ENCODE data around the gene NR0B2. TPM values are rescaled to one million over a fixed set of nuclear protein-coding genes. Genes with fewer than 3 reads are reported as not detected.

Gene NR0B2
- total RNA-seq, 1 donor from 2014 or later, result not detected

DNA sequence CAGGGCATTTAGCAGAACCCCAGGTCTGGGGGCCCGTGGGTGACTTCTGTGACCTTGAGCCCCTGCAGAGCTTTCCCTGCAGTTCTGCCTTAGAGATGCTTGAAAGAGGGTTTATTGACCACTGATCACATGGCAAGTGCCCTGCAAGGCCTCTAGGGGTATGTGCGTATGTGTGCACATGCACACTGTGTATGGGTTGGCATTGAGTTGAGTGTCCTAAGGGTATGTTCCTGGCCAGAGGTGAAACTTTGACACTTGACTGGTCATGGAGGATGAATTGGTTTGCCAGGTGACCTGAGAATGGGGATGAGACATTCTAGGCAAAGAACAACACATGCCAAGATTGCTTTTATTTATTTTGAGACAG lies 24.9 kb upstream of the NR0B2 start:
- H3K27me3 Mint-ChIP-seq (ENCODE audit: unreplicated experiment), result no peaks in the 10 kb centered on the region
- H3K9me3 Mint-ChIP-seq (ENCODE audit: unreplicated experiment), result no peaks in the 10 kb centered on the region
- TF ChIP-seq, protein P1, sequence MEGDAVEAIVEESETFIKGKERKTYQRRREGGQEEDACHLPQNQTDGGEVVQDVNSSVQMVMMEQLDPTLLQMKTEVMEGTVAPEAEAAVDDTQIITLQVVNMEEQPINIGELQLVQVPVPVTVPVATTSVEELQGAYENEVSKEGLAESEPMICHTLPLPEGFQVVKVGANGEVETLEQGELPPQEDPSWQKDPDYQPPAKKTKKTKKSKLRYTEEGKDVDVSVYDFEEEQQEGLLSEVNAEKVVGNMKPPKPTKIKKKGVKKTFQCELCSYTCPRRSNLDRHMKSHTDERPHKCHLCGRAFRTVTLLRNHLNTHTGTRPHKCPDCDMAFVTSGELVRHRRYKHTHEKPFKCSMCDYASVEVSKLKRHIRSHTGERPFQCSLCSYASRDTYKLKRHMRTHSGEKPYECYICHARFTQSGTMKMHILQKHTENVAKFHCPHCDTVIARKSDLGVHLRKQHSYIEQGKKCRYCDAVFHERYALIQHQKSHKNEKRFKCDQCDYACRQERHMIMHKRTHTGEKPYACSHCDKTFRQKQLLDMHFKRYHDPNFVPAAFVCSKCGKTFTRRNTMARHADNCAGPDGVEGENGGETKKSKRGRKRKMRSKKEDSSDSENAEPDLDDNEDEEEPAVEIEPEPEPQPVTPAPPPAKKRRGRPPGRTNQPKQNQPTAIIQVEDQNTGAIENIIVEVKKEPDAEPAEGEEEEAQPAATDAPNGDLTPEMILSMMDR (IDR thresholded peaks at IDR 0.05), result no peak
- no peak overlapping the region for H3K4me3 Mint-ChIP-seq (ENCODE audit: unreplicated experiment)
- no peak for DNase-seq (ENCODE audit: extremely low spot score, unreplicated experiment)
- peaks cover 21% of the 10 kb centered on the region for H3K36me3 Mint-ChIP-seq (ENCODE audit: unreplicated experiment)
- H3K27ac Mint-ChIP-seq (ENCODE audit: unreplicated experiment), result no peak overlapping the region
- H3K4me1 Mint-ChIP-seq (ENCODE audit: unreplicated experiment), result peaks cover 9% of the 10 kb centered on the region

DNA sequence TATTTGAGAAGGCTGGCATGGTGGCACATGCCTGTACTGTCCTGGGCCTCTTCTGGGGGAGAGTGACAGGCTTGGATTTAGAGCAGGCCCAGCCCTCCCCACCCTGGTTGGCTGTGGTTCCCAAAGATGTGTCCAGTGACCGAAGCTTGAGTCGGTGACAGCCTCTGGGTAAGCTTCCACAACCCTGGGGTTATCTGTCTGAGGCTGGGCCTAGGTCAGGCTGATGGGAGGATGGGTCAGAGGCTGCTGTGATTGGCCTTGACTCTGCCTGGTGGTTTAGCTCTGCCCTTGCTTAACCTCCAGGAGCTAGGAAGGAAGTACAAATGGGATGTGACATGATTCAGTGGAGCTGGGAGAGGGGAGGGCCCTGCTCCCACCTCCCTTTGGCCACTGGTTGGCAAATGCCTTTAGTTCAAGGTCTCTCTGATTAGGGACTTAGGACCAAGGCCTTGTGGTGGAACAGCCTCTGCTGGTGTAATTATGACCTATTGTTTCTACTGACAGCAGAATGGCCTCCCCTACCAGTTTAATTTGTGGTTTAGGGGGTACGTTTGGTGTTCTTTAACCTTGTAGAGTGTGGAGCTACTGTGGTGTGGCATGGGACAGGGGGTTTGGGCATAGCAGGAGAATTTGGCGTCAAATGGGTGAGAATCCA lies 24.4 kb upstream of the NR0B2 start:
- TF ChIP-seq, protein P1 (IDR thresholded peaks at IDR 0.05), result no peak
- Mint-ChIP-seq H3K9me3 (ENCODE audit: unreplicated experiment) (no peaks in the 10 kb centered on the region), H3K27me3 (ENCODE audit: unreplicated experiment) (no peaks in the 10 kb centered on the region), H3K4me1 (ENCODE audit: unreplicated experiment) (peaks cover 9% of the 10 kb centered on the region), H3K36me3 (ENCODE audit: unreplicated experiment) (peaks cover 17% of the 10 kb centered on the region), H3K4me3 (ENCODE audit: unreplicated experiment) (no peak overlapping the region), H3K27ac (ENCODE audit: unreplicated experiment) (no peak overlapping the region)
- no peak for DNase-seq (ENCODE audit: extremely low spot score, unreplicated experiment)

DNA sequence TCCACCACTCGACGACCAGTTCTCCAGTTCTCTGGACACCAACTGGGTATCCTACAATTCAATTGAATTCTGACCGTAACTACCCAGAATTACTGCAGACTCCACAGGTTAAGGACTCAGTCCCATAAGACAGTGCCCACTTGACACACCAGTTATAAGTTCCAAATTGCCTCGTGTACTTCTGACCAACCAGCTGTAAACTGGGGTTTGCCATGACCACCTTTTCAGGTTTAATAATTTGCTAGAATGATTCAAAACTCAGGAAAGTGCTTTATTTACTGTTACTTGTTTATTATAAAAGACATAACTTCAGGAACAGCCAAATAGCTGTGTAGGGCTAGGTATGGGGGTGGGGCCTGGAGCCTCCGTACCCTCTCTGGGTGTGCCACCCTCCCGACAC lies 23.0 kb upstream of the NR0B2 start:
- TF ChIP-seq, protein P1 (IDR thresholded peaks at IDR 0.05), result no peak
- Mint-ChIP-seq H3K36me3 (ENCODE audit: unreplicated experiment) (peaks cover 15% of the 10 kb centered on the region), H3K27ac (ENCODE audit: unreplicated experiment) (no peak overlapping the region), H3K4me3 (ENCODE audit: unreplicated experiment) (no peak overlapping the region), H3K9me3 (ENCODE audit: unreplicated experiment) (no peaks in the 10 kb centered on the region), H3K4me1 (ENCODE audit: unreplicated experiment) (peaks cover 9% of the 10 kb centered on the region), H3K27me3 (ENCODE audit: unreplicated experiment) (no peaks in the 10 kb centered on the region)
- no peak for DNase-seq (ENCODE audit: extremely low spot score, unreplicated experiment)

DNA sequence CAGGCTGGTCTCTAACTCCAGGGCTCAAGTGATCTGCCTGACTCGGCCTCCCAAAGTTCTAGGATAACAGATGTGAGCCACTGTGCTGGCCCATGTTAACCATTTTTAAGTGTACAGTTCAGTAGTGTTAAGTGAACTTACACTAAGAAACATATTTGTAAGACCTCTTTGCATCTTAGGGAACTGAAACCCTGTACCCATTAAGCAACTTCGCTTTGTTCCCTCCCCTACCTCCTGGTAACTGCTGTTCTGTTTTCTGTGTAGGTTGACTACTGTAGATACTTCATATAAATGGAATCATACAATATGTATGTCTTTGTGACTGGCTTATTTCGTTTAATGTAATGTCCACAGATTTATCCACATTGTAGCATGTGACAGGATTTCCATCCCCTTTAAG lies 18.8 kb upstream of the NR0B2 start:
- Mint-ChIP-seq H3K27me3 (ENCODE audit: unreplicated experiment) (no peaks in the 10 kb centered on the region), H3K4me3 (ENCODE audit: unreplicated experiment) (no peak overlapping the region), H3K4me1 (ENCODE audit: unreplicated experiment) (no peaks in the 10 kb centered on the region), H3K27ac (ENCODE audit: unreplicated experiment) (no peak overlapping the region), H3K9me3 (ENCODE audit: unreplicated experiment) (no peaks in the 10 kb centered on the region), H3K36me3 (ENCODE audit: unreplicated experiment) (peaks cover 23% of the 10 kb centered on the region)
- DNase-seq (ENCODE audit: extremely low spot score, unreplicated experiment), result no peak
- TF ChIP-seq, protein P1 (IDR thresholded peaks at IDR 0.05), result no peak

DNA sequence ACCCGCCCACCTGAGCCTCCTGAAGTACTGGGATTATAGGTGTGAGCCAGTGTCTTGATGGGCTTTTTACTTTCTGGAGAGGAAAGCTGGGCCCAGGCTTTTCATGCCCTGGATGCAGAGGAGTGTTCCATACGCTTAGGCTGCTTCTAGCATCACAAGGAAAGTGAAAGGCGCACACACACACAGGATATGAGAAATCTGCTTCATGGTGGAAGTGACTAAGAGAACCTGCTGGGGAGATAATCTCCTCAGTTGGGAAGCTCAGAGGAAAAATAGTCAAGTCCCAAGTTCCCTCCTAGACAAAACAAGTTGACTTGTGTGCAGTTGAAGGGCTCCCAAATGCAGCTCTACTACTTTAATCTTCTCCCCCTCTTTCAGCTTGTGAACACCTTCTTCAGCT lies 9.9 kb upstream of the NR0B2 start:
- peaks cover 25% of the 10 kb centered on the region for H3K4me1 Mint-ChIP-seq (ENCODE audit: unreplicated experiment)
- no peaks in the 10 kb centered on the region for H3K27me3 Mint-ChIP-seq (ENCODE audit: unreplicated experiment)
- no peak overlapping the region for H3K4me3 Mint-ChIP-seq (ENCODE audit: unreplicated experiment)
- H3K27ac Mint-ChIP-seq (ENCODE audit: unreplicated experiment), result no peak overlapping the region
- peaks cover 25% of the 10 kb centered on the region for H3K36me3 Mint-ChIP-seq (ENCODE audit: unreplicated experiment)
- DNase-seq (ENCODE audit: extremely low spot score, unreplicated experiment), result no peak
- H3K9me3 Mint-ChIP-seq (ENCODE audit: unreplicated experiment), result no peaks in the 10 kb centered on the region
- TF ChIP-seq, protein P1 (IDR thresholded peaks at IDR 0.05), result no peak
